ENCODE measurements around the gene ITGA6.

ITGA6 gene

DNA sequence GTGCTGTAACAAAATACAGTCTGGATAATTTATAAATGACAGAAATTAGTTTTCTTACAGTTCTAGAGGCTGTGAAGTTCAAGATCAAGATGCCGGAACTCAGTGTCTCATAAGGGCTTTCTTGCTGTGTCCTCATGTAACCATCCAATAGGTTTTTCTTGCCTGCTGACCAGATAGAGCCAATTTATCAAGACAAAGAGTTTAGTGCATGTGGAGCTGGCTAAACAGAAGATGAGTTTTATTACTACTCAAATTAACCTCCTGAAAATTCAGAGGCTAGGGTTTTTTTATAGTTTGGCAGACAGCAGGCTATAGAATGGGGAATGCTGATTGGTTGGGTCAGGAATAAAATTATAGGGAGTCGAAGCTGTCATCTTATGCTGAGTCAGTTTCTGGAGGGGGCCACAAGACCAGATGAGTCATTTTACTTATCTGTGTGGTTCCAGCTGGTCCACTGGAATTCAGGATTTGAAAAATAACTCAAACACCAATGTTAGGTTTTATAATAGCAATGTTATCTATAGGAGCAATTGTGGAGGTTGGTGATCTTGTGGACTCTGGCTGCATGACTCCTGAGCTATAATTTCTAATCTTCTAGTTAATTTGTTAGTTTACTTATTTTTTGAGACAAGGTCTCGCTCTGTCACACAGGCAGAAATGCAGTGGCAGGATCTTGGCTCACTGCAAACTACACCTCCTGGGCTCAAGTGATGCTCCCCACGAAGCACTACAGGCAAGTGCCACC is 125.3 kb downstream of the ITGA6 start:
- TF ChIP-seq, protein P1, sequence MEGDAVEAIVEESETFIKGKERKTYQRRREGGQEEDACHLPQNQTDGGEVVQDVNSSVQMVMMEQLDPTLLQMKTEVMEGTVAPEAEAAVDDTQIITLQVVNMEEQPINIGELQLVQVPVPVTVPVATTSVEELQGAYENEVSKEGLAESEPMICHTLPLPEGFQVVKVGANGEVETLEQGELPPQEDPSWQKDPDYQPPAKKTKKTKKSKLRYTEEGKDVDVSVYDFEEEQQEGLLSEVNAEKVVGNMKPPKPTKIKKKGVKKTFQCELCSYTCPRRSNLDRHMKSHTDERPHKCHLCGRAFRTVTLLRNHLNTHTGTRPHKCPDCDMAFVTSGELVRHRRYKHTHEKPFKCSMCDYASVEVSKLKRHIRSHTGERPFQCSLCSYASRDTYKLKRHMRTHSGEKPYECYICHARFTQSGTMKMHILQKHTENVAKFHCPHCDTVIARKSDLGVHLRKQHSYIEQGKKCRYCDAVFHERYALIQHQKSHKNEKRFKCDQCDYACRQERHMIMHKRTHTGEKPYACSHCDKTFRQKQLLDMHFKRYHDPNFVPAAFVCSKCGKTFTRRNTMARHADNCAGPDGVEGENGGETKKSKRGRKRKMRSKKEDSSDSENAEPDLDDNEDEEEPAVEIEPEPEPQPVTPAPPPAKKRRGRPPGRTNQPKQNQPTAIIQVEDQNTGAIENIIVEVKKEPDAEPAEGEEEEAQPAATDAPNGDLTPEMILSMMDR (IDR thresholded peaks at IDR 0.05; ENCODE audit: insufficient read depth, missing control alignments), result no peak
- no peak for FAIRE-seq

DNA sequence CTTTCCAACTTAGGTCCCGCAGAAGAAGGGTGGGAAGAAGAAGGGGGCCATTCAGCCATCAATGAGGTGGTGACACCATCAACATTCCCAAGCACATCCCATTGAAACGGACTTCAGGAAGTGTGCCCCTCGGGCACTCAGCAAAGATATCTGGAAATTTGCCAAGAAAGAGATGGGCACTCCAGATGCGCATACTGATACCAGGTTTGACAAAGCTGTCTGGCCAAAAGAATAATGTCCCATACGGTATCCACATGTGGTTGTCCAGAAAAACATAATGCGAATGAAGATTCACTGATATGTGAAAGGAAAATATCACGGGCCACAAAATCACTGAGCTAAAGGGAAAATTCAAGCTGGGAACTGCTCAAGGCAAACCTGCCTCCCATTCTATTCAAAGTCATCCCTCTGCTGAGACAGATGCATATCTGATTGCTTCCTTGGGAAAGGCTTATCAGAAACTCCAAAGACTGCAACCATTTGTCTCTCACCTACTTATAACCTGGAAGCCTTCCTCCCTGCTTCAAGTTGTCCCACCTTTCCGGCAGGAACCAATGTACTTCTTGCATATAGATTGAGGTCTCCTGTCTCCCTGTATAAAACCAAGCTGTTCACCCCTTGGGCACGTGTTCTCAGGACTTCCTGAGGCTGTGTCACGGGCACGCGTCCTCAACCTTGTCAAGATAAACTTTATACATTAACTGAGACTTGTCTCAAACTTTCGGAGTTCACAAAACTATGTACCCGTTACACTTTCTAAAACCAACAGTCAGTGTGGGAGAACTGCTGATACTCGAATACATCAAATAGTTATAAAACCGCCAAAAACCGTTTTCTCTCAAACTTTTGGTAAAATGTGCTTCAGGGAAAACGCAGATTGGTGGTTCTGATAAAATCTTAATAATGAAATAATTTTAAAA is 127.2 kb downstream of the ITGA6 start:
- DNase-seq (ENCODE audit: insufficient read length, low spot score) (no peak), FAIRE-seq (no peak)
- TF ChIP-seq, protein P1 (IDR thresholded peaks at IDR 0.05; ENCODE audit: insufficient read depth, missing control alignments), result no peak

More for the DNA sequence above, 125.3 kb downstream of the ITGA6 start:
- DNase-seq (ENCODE audit: insufficient read length, low spot score), result no peak

DNA sequence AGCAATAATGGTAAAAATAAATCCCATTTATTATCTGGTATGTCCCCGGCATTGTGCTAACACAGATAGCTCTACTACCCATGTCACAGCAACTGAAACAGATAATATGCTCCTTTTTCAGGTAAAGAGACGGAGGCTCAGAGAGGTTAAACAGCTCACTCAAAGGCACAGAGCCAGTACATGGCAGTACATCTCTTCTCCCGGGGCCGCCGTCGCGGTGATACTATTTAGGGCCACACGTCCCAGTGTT is 127.8 kb downstream of the ITGA6 start:
- DNase-seq (ENCODE audit: insufficient read length, low spot score) (no peak), FAIRE-seq (no peak)
- TF ChIP-seq, protein P1 (IDR thresholded peaks at IDR 0.05; ENCODE audit: insufficient read depth, missing control alignments), result no peak
